GM18520 (cell line): ENCODE data around the gene ANKRD33B.
"Not testable (repeated sequence)": the region's sequence is repeated elsewhere in the genome, so short reads cannot be mapped to it uniquely, and the experiment has no call there.

Source experiments
- ATAC-seq: cut with Tn5 transposase; IDR thresholded peaks from one replicate; pipeline ENCODE4 v1.9.1; 2021; ENCODE audit not compliant: unreplicated experiment

ANKRD33B gene

GRCh38 chr5:10633271-10634049 is 69.6 kb downstream of the ANKRD33B start:
- no peak for ATAC-seq

GRCh38 chr5:10634050-10634449 is 70.2 kb downstream of the ANKRD33B start:
- ATAC-seq = no peak

DNA sequence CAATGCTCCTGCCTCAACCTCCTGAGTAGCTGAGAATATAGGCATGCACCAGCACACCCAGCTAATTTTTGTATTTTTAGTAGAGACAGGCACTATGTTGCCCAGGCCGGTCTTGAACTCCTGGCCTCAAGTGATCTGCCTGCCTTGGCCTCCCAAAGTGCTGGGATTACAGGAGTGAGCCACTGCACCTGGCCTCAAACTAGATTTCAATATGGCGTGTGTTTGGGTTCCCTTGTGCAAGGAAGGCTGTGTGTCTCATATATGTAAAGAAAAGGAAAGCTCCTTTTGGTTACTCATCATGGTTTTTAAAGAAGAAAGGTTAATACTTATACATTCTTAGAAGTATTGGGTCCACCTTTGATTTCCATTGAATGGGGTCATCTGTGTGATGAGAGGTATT is 70.7 kb downstream of the ANKRD33B start:
- no peak for ATAC-seq

DNA sequence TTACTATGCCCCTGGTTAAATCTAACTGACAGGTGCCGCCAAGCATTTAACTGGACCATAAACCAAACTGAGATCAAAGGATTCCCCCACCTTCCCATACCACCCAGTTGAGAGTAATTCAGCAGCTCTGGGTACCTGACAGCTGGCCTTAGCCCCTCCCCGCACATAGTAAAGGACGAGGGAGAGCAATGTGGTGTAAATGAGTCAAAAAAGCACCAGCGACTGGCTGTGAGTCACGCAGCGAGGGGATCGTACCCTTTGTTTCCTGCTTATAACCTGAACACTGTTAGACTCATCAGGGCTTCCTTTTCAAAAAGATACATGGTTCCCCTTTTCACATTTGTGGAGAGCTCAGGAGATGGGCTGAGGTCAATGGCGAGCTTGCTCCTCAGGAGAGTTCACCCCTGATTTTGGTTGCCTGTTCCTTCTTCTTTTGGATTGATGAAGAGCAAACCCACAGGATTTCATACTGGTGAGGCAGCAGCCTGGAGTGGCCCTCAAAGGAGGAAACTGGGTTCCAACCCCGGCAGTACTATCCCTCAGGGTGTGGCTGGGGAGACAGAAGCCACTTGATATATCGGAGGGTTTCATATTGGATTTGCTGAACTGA is 71.5 kb downstream of the ANKRD33B start:
- ATAC-seq = peak; percentile 68

GRCh38 chr5:10635867-10636350 is 72.0 kb downstream of the ANKRD33B start:
- no peak for ATAC-seq

DNA sequence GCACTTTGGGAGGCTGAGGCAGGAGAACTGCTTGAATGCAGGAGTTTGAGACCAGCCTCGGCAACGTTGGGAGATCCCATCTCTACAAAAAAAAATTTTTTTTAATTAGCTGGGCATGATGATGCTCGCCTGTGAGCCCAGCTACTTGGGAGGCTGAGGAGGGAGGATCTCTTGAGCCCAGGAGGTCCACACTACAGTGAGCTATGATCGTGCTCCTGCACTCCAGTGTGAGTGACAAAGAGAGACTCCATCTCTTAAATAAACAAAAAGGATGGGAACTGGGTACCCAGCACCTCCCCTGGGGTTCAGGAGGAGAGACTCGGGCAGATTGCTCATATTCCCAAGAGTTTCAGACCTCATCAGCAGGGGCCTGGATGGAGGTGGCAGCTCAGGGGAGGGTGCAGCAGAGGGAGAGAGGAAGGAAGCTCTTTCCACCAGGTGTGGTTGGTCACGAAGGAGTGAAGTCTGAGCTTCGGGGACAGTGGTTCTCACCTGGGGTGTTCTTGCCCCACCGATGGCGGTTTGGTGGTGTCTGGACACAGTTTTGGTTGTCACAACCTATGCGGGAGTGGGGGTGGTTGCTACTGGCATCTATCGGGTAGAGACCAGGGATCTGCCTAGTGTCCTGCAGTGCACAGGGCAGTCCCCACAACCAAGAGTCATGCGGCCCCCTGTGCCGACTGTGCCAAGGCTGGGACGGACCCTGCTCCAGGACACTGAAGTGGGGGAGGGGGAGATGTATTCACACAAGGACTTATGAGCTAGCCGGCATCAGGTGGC is 72.7 kb downstream of the ANKRD33B start:
- no peak for ATAC-seq

DNA sequence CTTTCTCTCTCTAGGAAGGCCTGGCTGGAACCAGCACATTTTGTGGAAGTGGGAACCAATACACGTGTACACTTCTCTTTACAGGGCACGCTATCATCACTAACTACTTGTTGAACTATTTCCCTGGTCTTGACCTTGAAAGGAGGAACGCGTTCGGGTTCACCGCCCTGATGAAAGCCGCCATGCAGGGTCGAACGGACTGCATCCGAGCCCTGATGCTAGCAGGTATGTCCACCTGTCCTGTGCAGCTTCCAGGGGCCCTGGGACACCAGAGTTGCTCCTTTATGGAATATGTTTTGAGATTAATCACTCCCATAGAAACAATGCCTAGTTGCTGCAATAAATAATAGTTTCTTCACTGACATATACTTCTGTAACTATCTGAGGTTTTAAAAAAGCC is 74.1 kb downstream of the ANKRD33B start:
- no peak for ATAC-seq

DNA sequence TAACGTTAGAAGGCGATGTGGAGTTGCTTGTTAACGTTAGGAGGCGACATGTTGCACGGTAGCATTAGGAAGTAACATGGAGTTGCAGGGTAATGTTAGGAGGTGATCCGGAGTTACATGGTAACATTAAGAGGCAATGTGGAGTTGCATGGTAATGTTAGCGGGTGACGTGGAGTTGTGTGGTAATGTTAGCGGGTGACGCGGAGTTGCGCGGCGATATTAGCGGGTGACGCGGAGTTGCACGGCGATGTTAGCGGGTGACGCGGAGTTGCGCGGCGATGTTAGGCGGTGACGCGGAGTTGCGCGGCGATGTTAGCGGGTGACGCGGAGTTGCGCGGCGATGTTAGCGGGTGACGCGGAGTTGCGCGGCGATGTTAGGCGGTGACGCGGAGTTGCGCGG is 74.9 kb downstream of the ANKRD33B start:
- ATAC-seq = not testable (repeated sequence)

GRCh38 chr5:10639846-10640368 is 76.0 kb downstream of the ANKRD33B start:
- no peak for ATAC-seq

GRCh38 chr5:10642367-10642766 is 78.5 kb downstream of the ANKRD33B start:
- no peak for ATAC-seq

DNA sequence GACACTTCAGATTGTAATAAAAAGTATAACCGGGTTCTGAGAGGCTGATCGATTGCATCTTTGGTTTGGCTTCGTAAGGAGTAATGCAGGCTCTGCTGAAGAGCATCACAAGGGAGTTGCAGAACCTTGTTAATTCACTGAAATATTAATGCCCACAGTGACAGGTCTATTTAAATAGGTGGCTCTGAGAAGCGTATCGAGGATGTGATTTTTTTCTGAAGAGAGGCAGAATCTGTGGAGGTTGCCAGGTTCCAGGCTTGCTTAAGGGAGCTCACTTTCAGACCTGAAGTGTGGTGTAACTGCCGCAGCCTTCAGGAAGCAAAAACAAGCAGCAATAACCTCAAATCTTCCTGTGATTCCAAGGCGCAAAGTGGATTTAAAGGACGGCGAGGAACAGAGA is 80.3 kb downstream of the ANKRD33B start:
- ATAC-seq = no peak

DNA sequence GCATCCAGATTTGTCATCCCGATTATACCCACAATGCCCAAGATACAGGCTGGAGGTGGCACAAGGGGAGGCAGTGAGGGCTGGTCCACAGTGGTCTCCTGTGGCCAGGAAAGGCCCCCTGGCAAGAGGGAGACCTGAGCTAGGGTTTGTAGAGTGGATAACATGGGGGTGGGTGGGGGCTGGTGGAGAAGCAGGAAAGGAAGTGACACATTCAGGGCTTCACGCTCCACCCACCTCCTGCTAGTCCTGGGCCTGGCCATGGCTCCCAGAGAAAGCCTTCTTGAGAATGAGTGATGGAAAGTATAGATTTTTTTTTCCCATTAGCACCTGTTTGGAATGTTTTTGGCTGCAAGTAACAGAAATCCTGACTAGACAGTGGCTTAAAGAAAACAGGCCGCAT is 81.3 kb downstream of the ANKRD33B start:
- ATAC-seq = no peak

- no peak for ATAC-seq
Observed at GRCh38 chr5:10645671-10646070, 81.8 kb downstream of the ANKRD33B start.

- no peak for ATAC-seq
Observed at GRCh38 chr5:10647640-10648039, 83.8 kb downstream of the ANKRD33B start.

- ATAC-seq = no peak
Observed at GRCh38 chr5:10648806-10649665, 85.2 kb downstream of the ANKRD33B start.

GRCh38 chr5:10649666-10650380 is 86.0 kb downstream of the ANKRD33B start:
- ATAC-seq = no peak

DNA sequence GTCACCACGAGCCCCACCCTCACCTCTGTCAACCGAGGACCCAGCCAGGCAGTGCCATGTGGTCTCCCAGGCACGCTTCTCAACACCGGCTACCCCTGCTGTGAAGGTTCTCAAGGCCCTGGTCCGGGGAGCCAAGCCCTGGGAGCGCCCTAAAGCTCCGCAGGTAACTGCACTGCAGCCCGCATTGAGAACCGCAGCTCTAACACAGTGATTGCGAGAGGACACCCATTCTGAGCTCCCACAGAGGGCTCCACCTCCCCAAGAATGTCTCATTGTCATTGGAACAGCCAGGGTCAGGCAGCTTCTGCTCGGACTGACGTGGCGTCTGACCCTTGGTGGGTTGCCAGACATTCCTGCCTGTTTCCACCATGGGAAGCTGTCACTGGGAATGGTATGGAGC is 88.3 kb downstream of the ANKRD33B start:
- no peak for ATAC-seq

DNA sequence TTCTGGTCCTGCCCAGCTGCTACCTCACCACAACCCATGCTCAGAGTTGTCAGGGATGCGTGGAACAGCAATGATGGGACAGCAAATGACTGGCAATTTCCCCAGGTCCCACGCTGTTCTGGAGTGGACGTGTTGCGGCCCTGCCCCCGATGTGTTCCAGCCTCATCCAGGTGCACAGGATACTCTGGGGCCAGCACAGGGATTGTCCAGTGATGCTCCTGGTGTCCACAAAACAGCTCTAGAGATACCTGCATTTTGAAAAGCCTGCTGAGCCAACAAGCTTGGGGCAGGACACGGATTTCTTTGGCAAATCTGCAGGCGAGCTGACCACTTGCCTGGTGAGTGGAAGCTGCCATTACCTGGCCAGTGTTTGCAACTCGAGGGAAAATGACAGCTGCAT is 88.7 kb downstream of the ANKRD33B start:
- no peak for ATAC-seq

GRCh38 chr5:10653043-10653442 is 89.2 kb downstream of the ANKRD33B start:
- no peak for ATAC-seq
